Neuronal stem cell (in vitro differentiated cells): Measurements from ENCODE around the gene AFAP1.

Source experiments
- DNase-seq: peaks from one replicate; pipeline ENCODE4 v3.0.0-alpha.2; 2013; ENCODE audit warnings: low spot score
- H2AFZ ChIP-seq: one replicate; pipeline ENCODE4 v1.6.1; 2013; ENCODE audit warnings: mild to moderate bottlenecking, low read length, inconsistent platforms
- H2AK5ac ChIP-seq: 2 replicates; pipeline ENCODE4 v1.6.1; 2013; ENCODE audit warnings: low read depth, mild to moderate bottlenecking, inconsistent platforms, low read length, moderate library complexity, mixed read lengths
- H2BK120ac ChIP-seq: 2 replicates; pipeline ENCODE4 v1.6.1; 2013; ENCODE audit warnings: low read depth, mild to moderate bottlenecking, inconsistent platforms, low read length, moderate library complexity, mixed read lengths
- H2BK12ac ChIP-seq: one replicate; pipeline ENCODE4 v1.6.1; 2013; ENCODE audit warnings: low read length, inconsistent platforms
- H2BK15ac ChIP-seq: 2 replicates; pipeline ENCODE4 v1.6.1; 2013; ENCODE audit warnings: mild to moderate bottlenecking, low read length, inconsistent platforms, mixed read lengths
- H2BK5ac ChIP-seq: one replicate; pipeline ENCODE4 v1.6.1; 2013; ENCODE audit warnings: inconsistent platforms, mild to moderate bottlenecking, low read length, moderate library complexity
- H3K14ac ChIP-seq: one replicate; pipeline ENCODE4 v1.6.1; 2013; ENCODE audit warnings: low read length, inconsistent platforms
- H3K18ac ChIP-seq: 2 replicates; pipeline ENCODE4 v1.6.1; 2013; ENCODE audit warnings: low read length, inconsistent platforms
- H3K23ac ChIP-seq: 2 replicates; pipeline ENCODE4 v1.6.1; 2013; ENCODE audit warnings: low read depth, mild to moderate bottlenecking, mixed read lengths, low read length, inconsistent platforms; ENCODE audit not compliant: poor library complexity
- H3K27ac ChIP-seq: replicated peaks from 3 replicates; pipeline ENCODE4 v1.5.1; 2013; ENCODE audit warnings: low read length, inconsistent platforms
- H3K27me3 ChIP-seq, 3 experiments: 2 replicates each; pipeline ENCODE4 v1.6.1; 2013; ENCODE audit warnings: low read length in 3 of 3, mild to moderate bottlenecking in 2 of 3, inconsistent platforms in 1 of 3, low read depth in 1 of 3, mixed read lengths in 1 of 3, moderate library complexity in 1 of 3; ENCODE audit not compliant: control insufficient read depth in 3 of 3, insufficient read depth in 3 of 3
- H3K36me3 ChIP-seq, 2 donors: replicated peaks in 1 of 2; 2 replicates each; pipeline ENCODE4 v1.6.1; 2013; ENCODE audit warnings: low read length in 2 of 2; ENCODE audit not compliant: control insufficient read depth in 2 of 2, insufficient read depth in 2 of 2
- H3K4ac ChIP-seq: 2 replicates; pipeline ENCODE4 v1.6.1; 2013; ENCODE audit warnings: inconsistent platforms, mild to moderate bottlenecking, low read length, moderate library complexity
- H3K4me1 ChIP-seq, 2 donors: 1 replicate in 1 of 2; 2 replicates in 1 of 2; pipeline ENCODE4 v1.6.1; 2013; ENCODE audit warnings: low read length in 2 of 2, low read depth in 1 of 2; ENCODE audit not compliant: control insufficient read depth in 2 of 2, insufficient read depth in 1 of 2
- H3K4me2 ChIP-seq: one replicate; pipeline ENCODE4 v1.6.1; 2013; ENCODE audit warnings: mild to moderate bottlenecking, low read length, inconsistent platforms; ENCODE audit not compliant: insufficient read depth, poor library complexity, severe bottlenecking
- H3K4me3 ChIP-seq, 2 donors: 2 replicates each; pipeline ENCODE4 v1.5.1; 2013; ENCODE audit warnings: low read length in 2 of 2, mild to moderate bottlenecking in 2 of 2, inconsistent platforms in 1 of 2, moderate library complexity in 1 of 2
- H3K79me1 ChIP-seq: one replicate; pipeline ENCODE4 v1.6.1; 2013; ENCODE audit warnings: low read depth, mild to moderate bottlenecking, inconsistent platforms, low read length, moderate library complexity
- H3K9ac ChIP-seq: one replicate; pipeline ENCODE4 v1.6.1; 2013; ENCODE audit warnings: mild to moderate bottlenecking, low read depth, low read length, inconsistent platforms; ENCODE audit not compliant: poor library complexity
- H3K9me3 ChIP-seq, 2 donors: replicated peaks in 1 of 2; 2 replicates each; pipeline versions ENCODE3 to v1.6.1; 2013; ENCODE audit warnings: low read length in 2 of 2, mild to moderate bottlenecking in 2 of 2, inconsistent platforms in 1 of 2, low read depth in 1 of 2, mixed read lengths in 1 of 2, moderate library complexity in 1 of 2; ENCODE audit not compliant: control insufficient read depth in 2 of 2, insufficient read depth in 1 of 2
- H4K8ac ChIP-seq: one replicate; pipeline ENCODE4 v1.6.1; 2013; ENCODE audit warnings: low read depth, mild to moderate bottlenecking, inconsistent platforms, low read length, moderate library complexity
- H4K91ac ChIP-seq: one replicate; pipeline ENCODE4 v1.6.1; 2013; ENCODE audit warnings: low read length, low read depth, mild to moderate bottlenecking, inconsistent platforms; ENCODE audit not compliant: poor library complexity
- WGBS, 2 donors: extraction: QIAGEN DNeasy Blood & Tissue Kit; methylation state at CpG; one replicate each; pipeline ENCODE4 v1.1.7; 2013; ENCODE audit warnings: missing lambda C conversion rate in 2 of 2, mixed read lengths in 1 of 2; ENCODE audit not compliant: insufficient read length in 2 of 2, insufficient replicate concordance in 1 of 2; ENCODE audit errors: extremely low coverage in 2 of 2; 5-methylcytosine and 5-hydroxymethylcytosine counted together

The AFAP1 gene

DNA sequence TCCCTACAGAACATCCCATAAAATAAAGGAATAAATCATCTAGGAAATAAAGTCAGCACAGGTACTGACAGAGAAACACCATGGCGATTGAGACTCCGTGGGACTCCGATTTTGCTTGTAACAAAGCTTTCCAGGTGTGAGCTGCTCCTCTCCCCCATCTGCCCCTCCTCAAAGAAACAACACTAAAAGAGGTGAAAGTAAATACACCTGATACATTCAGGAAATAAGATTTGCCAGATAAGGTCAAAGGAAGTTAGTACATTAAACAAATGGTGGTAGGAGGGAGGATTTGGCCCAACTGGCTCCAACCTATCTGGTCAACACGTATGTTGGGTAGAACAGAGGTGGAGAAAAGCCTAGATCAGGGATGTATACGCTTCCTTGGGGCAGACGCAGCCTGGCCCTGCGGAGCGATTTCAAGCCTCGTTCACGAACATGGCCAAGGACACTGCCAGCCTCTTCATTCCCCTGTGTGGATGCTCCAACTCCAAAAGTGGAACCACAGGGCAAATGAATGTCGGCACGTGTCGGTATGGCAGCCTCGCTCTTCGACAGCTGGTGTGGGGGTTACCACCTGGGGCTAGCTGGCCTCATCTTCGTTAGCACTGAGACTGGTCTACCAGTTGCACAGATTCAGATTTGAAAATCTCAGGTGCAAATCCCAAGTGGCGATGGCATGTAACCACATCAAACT lies 162.5 kb downstream of the AFAP1 start:
- no peak for DNase-seq
- Histone ChIP-seq H3K4me3 (no peak overlapping the region), H4K91ac (no peak overlapping the region), H3K4me1 (peaks cover 11 to 16% of the 10 kb centered on the region in 2 donors), H2BK5ac (no peak overlapping the region), H3K18ac (no peak overlapping the region), H3K36me3 (peaks cover 14 to 29% of the 10 kb centered on the region in 2 donors), H3K9ac (no peak overlapping the region), H3K27me3 (no peaks in the 10 kb centered on the region), H3K4ac (no peak overlapping the region), H3K79me1 (peaks cover 3% of the 10 kb centered on the region), H3K4me2 (no peak overlapping the region), H3K27ac (no peak overlapping the region), H3K9me3 (no peaks in the 10 kb centered on the region), H3K14ac (no peak overlapping the region), H2AFZ (no peak overlapping the region), H3K23ac (no peak overlapping the region), H2BK12ac (no peak overlapping the region), H2BK120ac (no peak overlapping the region), H2AK5ac (no peak overlapping the region), H4K8ac (no peak overlapping the region), H2BK15ac (no peak overlapping the region)
- WGBS, 2 donors, result no CpG with 5 or more reads among the region's 17 CpGs

DNA sequence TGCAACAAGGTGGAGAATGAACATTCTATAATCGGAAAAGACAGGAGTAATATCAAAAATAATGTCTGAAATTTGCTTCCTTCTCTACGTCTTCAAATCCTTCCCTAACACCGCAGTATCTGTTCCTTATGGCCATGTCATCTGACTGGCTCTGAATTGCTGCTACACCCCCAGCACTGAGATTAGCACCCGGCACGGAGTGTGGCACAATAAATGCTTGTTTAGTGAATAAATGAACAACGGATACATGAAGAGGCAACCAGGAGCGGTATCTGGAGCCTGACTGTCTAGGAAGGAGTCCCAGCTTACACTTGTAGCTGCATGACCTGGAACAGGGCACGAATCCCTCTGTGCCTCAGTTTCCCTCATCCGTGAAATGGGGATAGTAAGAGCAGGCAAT lies 164.3 kb downstream of the AFAP1 start:
- H2BK12ac ChIP-seq, result no peak overlapping the region
- peaks cover 15 to 38% of the 10 kb centered on the region in 2 donors for H3K36me3 ChIP-seq
- no peaks in the 10 kb centered on the region for H3K27me3 ChIP-seq

DNA sequence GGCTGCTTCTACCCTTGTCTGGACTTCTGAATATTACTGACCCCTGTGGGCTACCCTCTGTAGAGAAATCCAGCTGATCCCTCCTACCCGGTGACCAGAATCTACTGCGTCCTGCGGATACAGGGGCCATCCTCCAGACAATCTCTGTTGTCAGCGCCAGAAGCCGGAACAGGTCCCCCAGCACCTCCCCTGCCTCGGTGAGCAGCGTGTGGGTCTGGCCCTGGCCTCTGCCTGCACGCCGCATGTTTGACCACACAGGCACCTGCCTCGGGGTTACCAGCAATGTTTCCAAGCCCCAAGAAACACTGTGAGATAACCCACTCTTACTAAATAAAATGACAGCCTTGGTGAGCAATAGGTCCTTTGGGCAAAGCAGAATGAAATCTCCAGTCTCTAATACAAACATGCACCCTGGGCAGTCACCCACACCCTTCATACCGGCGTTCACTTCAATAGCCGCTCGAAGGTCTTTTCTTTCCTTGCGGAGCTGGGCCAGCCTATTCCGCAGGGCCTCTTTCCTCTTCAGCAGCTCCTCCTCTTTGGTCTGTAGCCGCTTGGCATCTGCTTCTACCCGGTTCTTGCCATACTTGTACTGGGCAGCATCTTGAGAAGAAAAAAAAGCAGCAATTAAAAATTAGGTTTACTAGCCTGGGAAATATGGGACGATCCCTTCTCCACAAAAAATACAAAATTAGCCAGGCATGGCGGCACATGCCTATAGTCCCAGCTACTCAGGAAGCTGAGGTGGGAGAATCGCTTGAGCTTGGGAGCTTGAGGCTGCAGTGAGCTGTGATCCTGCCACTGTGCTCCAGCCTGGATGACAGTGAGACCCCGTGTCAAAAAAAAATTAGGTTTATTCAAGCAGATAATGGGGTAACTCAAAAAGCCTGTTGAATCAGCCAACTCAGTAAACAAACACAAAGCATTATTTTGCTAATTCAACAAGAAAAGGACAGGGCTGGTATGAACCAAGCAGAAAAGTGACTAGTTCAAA lies 165.1 kb downstream of the AFAP1 start:
- Histone ChIP-seq H4K91ac (no peak overlapping the region), H3K9me3 (no peaks in the 10 kb centered on the region), H3K4me1 (peaks cover 21 to 22% of the 10 kb centered on the region in 2 donors), H3K79me1 (peaks cover 3% of the 10 kb centered on the region), H3K18ac (peak overlapping the region; percentile 58), H2BK12ac (no peak overlapping the region), H3K27ac (no peak overlapping the region), H3K4ac (no peak overlapping the region), H2BK5ac (no peak overlapping the region), H2BK120ac (no peak overlapping the region), H3K4me3 (no peak overlapping the region), H4K8ac (no peak overlapping the region), H2AK5ac (no peak overlapping the region), H3K27me3 (no peaks in the 10 kb centered on the region), H3K14ac (no peak overlapping the region), H3K36me3 (peaks cover 15 to 38% of the 10 kb centered on the region in 2 donors), H2BK15ac (no peak overlapping the region), H2AFZ (no peak overlapping the region), H3K4me2 (no peak overlapping the region), H3K23ac (no peak overlapping the region), H3K9ac (no peak overlapping the region)
- DNase-seq, result no peak
- WGBS, 2 donors, result no CpG with 5 or more reads among the region's 22 CpGs

More for the DNA sequence above, 164.3 kb downstream of the AFAP1 start:
- H3K79me1 ChIP-seq, result peaks cover 3% of the 10 kb centered on the region
- no peak for DNase-seq
- no peak overlapping the region for H3K4ac ChIP-seq
- H4K8ac ChIP-seq, result no peak overlapping the region
- no peak overlapping the region for H2AK5ac ChIP-seq
- H3K4me1 ChIP-seq, result peaks cover 16 to 22% of the 10 kb centered on the region in 2 donors
- no peak overlapping the region for H3K9ac ChIP-seq
- H2BK120ac ChIP-seq, result no peak overlapping the region
- no peak overlapping the region for H2BK15ac ChIP-seq
- H3K27ac ChIP-seq, result no peak overlapping the region
- H3K23ac ChIP-seq, result no peak overlapping the region
- H2BK5ac ChIP-seq, result no peak overlapping the region
- H4K91ac ChIP-seq, result no peak overlapping the region
- H3K14ac ChIP-seq, result no peak overlapping the region
- no peak overlapping the region for H3K18ac ChIP-seq
- no peak overlapping the region for H2AFZ ChIP-seq
- no CpG with 5 or more reads among the region's 9 CpGs for WGBS, 2 donors
- no peak overlapping the region for H3K4me2 ChIP-seq
- no peak overlapping the region for H3K4me3 ChIP-seq
- H3K9me3 ChIP-seq, result no peaks in the 10 kb centered on the region
